Daoy (cell line): ENCODE data around the gene RPE. TPM values are rescaled to one million over a fixed set of nuclear protein-coding genes. Genes with fewer than 3 reads are reported as not detected.

Experiments
- total RNA-seq: library from RNA; depleted of rRNA; stranded (reverse); fragments of >200 nt; shearing (Covaris generic); gene quantifications from 2 replicates; pipeline ENCODE4 v1.2.3, GENCODE V29; 2014; rRNA removed

The RPE gene
- total RNA-seq, 1 experiment from 2014 or later: 109 TPM

Other genes with a start within 250 kb of the RPE start
- not detected in 2 replicates for gene UNC80, start 230.8 kb upstream of the RPE start, total RNA-seq
- 19.8 and 25.0 TPM in 2 replicates for gene KANSL1L, start 168.8 kb downstream of the RPE start, total RNA-seq
- gene ACADL, start 222.8 kb downstream of the RPE start, total RNA-seq: not detected in 2 replicates